ENCODE data around the gene SVIL.
"Not testable (repeated sequence)": the region's sequence is repeated elsewhere in the genome, so short reads cannot be mapped to it uniquely, and the experiment has no call there.

SVIL gene

GRCh38 chr10:29575098-29575455 lies 59.7 kb downstream of the SVIL start:
- no peak for DNase-seq

- DNase-seq: not testable (repeated sequence)
Measured at GRCh38 chr10:29574212-29575097, 60.3 kb downstream of the SVIL start.

GRCh38 chr10:29570248-29570647 lies 64.5 kb downstream of the SVIL start:
- DNase-seq: not testable (repeated sequence)

- no peak for DNase-seq
Measured at GRCh38 chr10:29569795-29570194, 65.0 kb downstream of the SVIL start.

- no peak for DNase-seq
Measured at GRCh38 chr10:29567003-29567402, 67.8 kb downstream of the SVIL start.

GRCh38 chr10:29566209-29566608 lies 68.6 kb downstream of the SVIL start:
- DNase-seq: not testable (repeated sequence)

- no peak for DNase-seq
Measured at GRCh38 chr10:29563420-29564035, 71.2 kb downstream of the SVIL start.

- DNase-seq: not testable (repeated sequence)
Measured at GRCh38 chr10:29563006-29563405, 71.8 kb downstream of the SVIL start.

- no peak for DNase-seq
Measured at GRCh38 chr10:29559996-29560395, 74.8 kb downstream of the SVIL start.

- no peak for DNase-seq
Measured at GRCh38 chr10:29557665-29558064, 77.1 kb downstream of the SVIL start.

- no peak for DNase-seq
Measured at GRCh38 chr10:29555746-29556481, 78.9 kb downstream of the SVIL start.

GRCh38 chr10:29555091-29555745 lies 79.6 kb downstream of the SVIL start:
- no peak for DNase-seq

- no peak for DNase-seq
Measured at GRCh38 chr10:29554660-29555059, 80.1 kb downstream of the SVIL start.

GRCh38 chr10:29553544-29554250 lies 81.1 kb downstream of the SVIL start:
- no peak for DNase-seq

- not testable (repeated sequence) for DNase-seq
Measured at GRCh38 chr10:29553116-29553515, 81.7 kb downstream of the SVIL start.

GRCh38 chr10:29549493-29549892 lies 85.3 kb downstream of the SVIL start:
- not testable (repeated sequence) for DNase-seq

- DNase-seq: no peak
Measured at GRCh38 chr10:29546773-29547313, 87.9 kb downstream of the SVIL start.

- DNase-seq: no peak
Measured at GRCh38 chr10:29545122-29545521, 89.6 kb downstream of the SVIL start.

- no peak for DNase-seq
Measured at GRCh38 chr10:29543715-29544114, 91.1 kb downstream of the SVIL start.

- no peak for DNase-seq
Measured at GRCh38 chr10:29542723-29543122, 92.0 kb downstream of the SVIL start.

GRCh38 chr10:29541422-29542210 lies 93.2 kb downstream of the SVIL start:
- no peak for DNase-seq

Data from right kidney (tissue), 1 donor.